HepG2 (cell line): ENCODE measurements around the gene CCDC83. TPM values are rescaled to one million over a fixed set of nuclear protein-coding genes. Genes with fewer than 3 reads are reported as not detected.
A peak's percentile ranks its signal among the peaks of the same experiment; 100 is the strongest.

Experiments
- BCLAF1 ChIP-seq: fragments of 450-650 bp; IDR thresholded peaks from 2 replicates; pipeline ENCODE4 v1.6.1; 2017; ENCODE audit warnings: mild to moderate bottlenecking
- BORCS8-MEF2B ChIP-seq: sonication (generic); formaldehyde crosslinking; IDR thresholded peaks from 2 replicates; pipeline ENCODE4 v1.8.0; 2022; ENCODE audit warnings: mild to moderate bottlenecking, missing genetic modification reagents
- CENPBD1 ChIP-seq: sonication (generic); formaldehyde crosslinking; IDR thresholded peaks from 2 replicates; pipeline ENCODE4 v1.8.0; 2022; ENCODE audit warnings: missing genetic modification reagents, low read depth, mild to moderate bottlenecking, borderline replicate concordance
- FOSL2 ChIP-seq: sonication (generic); formaldehyde crosslinking; IDR thresholded peaks from 2 replicates; pipeline ENCODE4 v1.4.0; 2020; ENCODE audit warnings: missing genetic modification reagents
- HCFC1 ChIP-seq: fragments of 150-350 bp; IDR thresholded peaks from 2 replicates; pipeline ENCODE4 v1.6.1; 2014; ENCODE audit warnings: low read depth, low read length
- IKZF1 ChIP-seq: fragments of 450-650 bp; IDR thresholded peaks from 2 replicates; pipeline ENCODE4 v1.7.1; 2016
- IKZF4 ChIP-seq: sonication (generic); formaldehyde crosslinking; IDR thresholded peaks from 2 replicates; pipeline ENCODE4 v1.5.1; 2020; ENCODE audit warnings: borderline replicate concordance, mild to moderate bottlenecking, low read depth, missing genetic modification reagents; ENCODE audit errors: not compliant biosample characterization
- KDM2A ChIP-seq: sonication (generic); formaldehyde crosslinking; IDR thresholded peaks from 2 replicates; pipeline ENCODE4 v1.4.0; 2020; ENCODE audit warnings: low read depth, missing genetic modification reagents, borderline replicate concordance
- NFE2 ChIP-seq: sonication (generic); formaldehyde crosslinking; IDR thresholded peaks from 2 replicates; pipeline ENCODE4 v1.4.0; 2020; ENCODE audit warnings: missing genetic modification reagents
- POLR2G ChIP-seq: fragments of 200-400 bp; formaldehyde crosslinking; IDR thresholded peaks from 2 replicates; pipeline ENCODE4 v1.6.1; 2018; ENCODE audit warnings: mild to moderate bottlenecking, low read depth, low read length, moderate library complexity
- RXRA ChIP-seq: sonication (generic); formaldehyde crosslinking; IDR thresholded peaks from 2 replicates; pipeline ENCODE4 v1.5.1; 2020; ENCODE audit warnings: missing genetic modification reagents
- SAFB2 ChIP-seq: sonication (generic); formaldehyde crosslinking; IDR thresholded peaks from 2 replicates; pipeline ENCODE4 v1.5.1; 2020; ENCODE audit warnings: missing genetic modification reagents, low read depth, mild to moderate bottlenecking, borderline replicate concordance
- SRSF9 ChIP-seq: fragments of 200-400 bp; formaldehyde crosslinking; IDR thresholded peaks from 2 replicates; pipeline ENCODE4 v1.6.1; 2018; ENCODE audit warnings: borderline replicate concordance, mild to moderate bottlenecking, low read depth, low read length; ENCODE audit not compliant: insufficient read depth, poor library complexity, severe bottlenecking
- TP53 ChIP-seq: sonication (generic); formaldehyde crosslinking; conservative IDR thresholded peaks from 2 replicates; pipeline ENCODE4 v1.4.0; 2020; ENCODE audit warnings: missing genetic modification reagents
- TSC22D2 ChIP-seq: sonication (generic); formaldehyde crosslinking; IDR thresholded peaks from 2 replicates; pipeline ENCODE4 v1.5.1; 2020; ENCODE audit warnings: missing genetic modification reagents, mild to moderate bottlenecking, borderline replicate concordance
- ZFY ChIP-seq: sonication (generic); formaldehyde crosslinking; IDR thresholded peaks from 2 replicates; pipeline ENCODE4 v1.4.0; 2020; ENCODE audit warnings: missing genetic modification reagents
- ZNF296 ChIP-seq: sonication (generic); formaldehyde crosslinking; conservative IDR thresholded peaks from 2 replicates; pipeline ENCODE4 v1.5.0; 2020; ENCODE audit warnings: mild to moderate bottlenecking, missing genetic modification reagents
- ZNF354B ChIP-seq: sonication (generic); formaldehyde crosslinking; IDR thresholded peaks from 2 replicates; pipeline ENCODE4 v1.8.0; 2022; ENCODE audit warnings: mild to moderate bottlenecking, missing genetic modification reagents
- polyA plus RNA-seq, 8 experiments: library from polyadenylated mRNA; depleted of rRNA in 3 of 8; stranded (reverse) in 7 of 8; unstranded in 1 of 8; fragments of >200 nt; fragmentation: Illumina TruSeq in 4 of 8; extraction: Trizol in 4 of 8; gene quantifications; 2 replicates each; pipeline versions ENCODE4 v1.2.1 to v1.2.3, GENCODE V29; 2011 to 2016; ENCODE audit warnings: low read depth in 4 of 8, missing spikeins in 1 of 8, mixed read lengths in 1 of 8; ENCODE audit not compliant: insufficient read depth in 1 of 8
- total RNA-seq, 5 experiments: library from RNA; depleted of rRNA; stranded (reverse); fragments of >200 nt; fragmentation: Illumina TruSeq; extraction: Trizol; gene quantifications; 2 replicates each; pipeline ENCODE4 v1.2.3, GENCODE V29; 2016; ENCODE audit warnings: low read depth in 1 of 5
- TF ChIP-seq, protein P1 (sequence below): sonication (generic); formaldehyde crosslinking; IDR thresholded peaks from 2 replicates; pipeline ENCODE4 v1.4.0; 2020; ENCODE audit warnings: mild to moderate bottlenecking, missing genetic modification reagents, borderline replicate concordance
- TF ChIP-seq, protein P2 (sequence below): IDR thresholded peaks from 2 replicates; pipeline ENCODE4 v1.6.1; 2016; ENCODE audit warnings: low read depth, borderline replicate concordance
- TF ChIP-seq, protein P3 (sequence below): sonication (generic); formaldehyde crosslinking; IDR thresholded peaks from 2 replicates; pipeline ENCODE4 v1.8.0; 2022; ENCODE audit warnings: missing genetic modification reagents, mild to moderate bottlenecking, inconsistent platforms, borderline replicate concordance
- TF ChIP-seq, protein P4 (sequence below): sonication (generic); formaldehyde crosslinking; conservative IDR thresholded peaks from 2 replicates; pipeline ENCODE4 v1.4.0; 2020; ENCODE audit warnings: missing genetic modification reagents

Gene CCDC83
- total and polyA plus RNA-seq, 2 of the 13 experiments (the other 11 are each of a cell fraction or from before 2014, with no cell fraction given): not detected

DNA sequence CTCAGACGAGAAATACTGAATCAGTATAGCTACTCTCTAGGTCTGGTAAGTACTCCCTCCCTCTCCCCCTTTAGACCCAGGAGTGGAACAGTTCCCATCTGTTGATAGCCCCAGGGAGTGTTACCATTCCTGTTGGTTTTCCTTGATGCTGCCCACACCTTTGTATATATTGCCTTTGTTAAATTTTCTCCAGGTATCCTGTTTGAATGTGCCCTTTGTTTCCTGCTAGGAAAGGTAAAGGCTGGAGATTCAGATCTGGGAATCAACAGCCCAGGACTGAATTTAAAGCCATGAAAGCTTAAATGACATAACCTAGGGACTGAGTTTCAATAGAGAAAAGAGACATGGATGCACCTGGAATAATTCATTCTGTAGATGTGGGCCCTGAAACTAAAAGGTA, 68.3 kb downstream of the CCDC83 start (continued):
- TF ChIP-seq, protein P1, sequence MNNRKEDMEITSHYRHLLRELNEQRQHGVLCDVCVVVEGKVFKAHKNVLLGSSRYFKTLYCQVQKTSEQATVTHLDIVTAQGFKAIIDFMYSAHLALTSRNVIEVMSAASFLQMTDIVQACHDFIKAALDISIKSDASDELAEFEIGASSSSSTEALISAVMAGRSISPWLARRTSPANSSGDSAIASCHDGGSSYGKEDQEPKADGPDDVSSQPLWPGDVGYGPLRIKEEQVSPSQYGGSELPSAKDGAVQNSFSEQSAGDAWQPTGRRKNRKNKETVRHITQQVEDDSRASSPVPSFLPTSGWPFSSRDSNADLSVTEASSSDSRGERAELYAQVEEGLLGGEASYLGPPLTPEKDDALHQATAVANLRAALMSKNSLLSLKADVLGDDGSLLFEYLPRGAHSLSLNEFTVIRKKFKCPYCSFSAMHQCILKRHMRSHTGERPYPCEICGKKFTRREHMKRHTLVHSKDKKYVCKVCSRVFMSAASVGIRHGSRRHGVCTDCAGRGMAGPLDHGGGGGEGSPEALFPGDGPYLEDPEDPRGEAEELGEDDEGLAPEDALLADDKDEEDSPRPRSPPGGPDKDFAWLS (CRISPR knock-in tag): no peak
- TF ChIP-seq NFE2 (no peak), IKZF4 (no peak), TSC22D2 (CRISPR knock-in tag) (no peak), CENPBD1 (CRISPR knock-in tag) (no peak), RXRA (CRISPR knock-in tag) (no peak; the same call in 1 of the 2 replicates), ZNF296 (CRISPR knock-in tag) (no peak), SRSF9 (no peak), FOSL2 (CRISPR knock-in tag) (peak; percentile 17; the same call in 1 of the 2 replicates), BORCS8-MEF2B (CRISPR knock-in tag) (no peak), HCFC1 (no peak), IKZF1 (no peak), ZNF354B (CRISPR knock-in tag) (no peak), SAFB2 (CRISPR knock-in tag) (no peak), BCLAF1 (no peak), ZFY (CRISPR knock-in tag) (no peak), TP53 (no peak), KDM2A (CRISPR knock-in tag) (no peak), POLR2G (no peak)
- TF ChIP-seq, protein P2, sequence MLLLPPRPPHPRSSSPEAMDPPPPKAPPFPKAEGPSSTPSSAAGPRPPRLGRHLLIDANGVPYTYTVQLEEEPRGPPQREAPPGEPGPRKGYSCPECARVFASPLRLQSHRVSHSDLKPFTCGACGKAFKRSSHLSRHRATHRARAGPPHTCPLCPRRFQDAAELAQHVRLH (CRISPR knock-in tag): 0 out of 2 replicates have a peak, but pooled peaks have one; percentile 25
- TF ChIP-seq, protein P3, sequence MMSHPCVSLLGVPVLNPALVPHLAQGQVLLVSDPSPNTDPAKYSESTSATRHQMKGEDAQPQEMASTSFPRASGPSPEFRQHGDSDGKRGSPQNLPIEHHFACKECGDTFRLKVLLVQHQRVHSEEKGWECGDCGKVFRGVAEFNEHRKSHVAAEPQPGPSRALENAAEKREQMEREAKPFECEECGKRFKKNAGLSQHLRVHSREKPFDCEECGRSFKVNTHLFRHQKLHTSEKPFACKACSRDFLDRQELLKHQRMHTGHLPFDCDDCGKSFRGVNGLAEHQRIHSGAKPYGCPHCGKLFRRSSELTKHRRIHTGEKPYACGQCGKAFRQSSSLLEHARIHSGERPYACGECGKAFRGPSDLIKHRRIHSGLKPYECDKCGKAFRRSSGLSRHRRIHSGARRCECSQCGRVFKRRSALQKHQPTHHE: peak; percentile 43; the same call in 1 of the 2 replicates
- TF ChIP-seq, protein P4, sequence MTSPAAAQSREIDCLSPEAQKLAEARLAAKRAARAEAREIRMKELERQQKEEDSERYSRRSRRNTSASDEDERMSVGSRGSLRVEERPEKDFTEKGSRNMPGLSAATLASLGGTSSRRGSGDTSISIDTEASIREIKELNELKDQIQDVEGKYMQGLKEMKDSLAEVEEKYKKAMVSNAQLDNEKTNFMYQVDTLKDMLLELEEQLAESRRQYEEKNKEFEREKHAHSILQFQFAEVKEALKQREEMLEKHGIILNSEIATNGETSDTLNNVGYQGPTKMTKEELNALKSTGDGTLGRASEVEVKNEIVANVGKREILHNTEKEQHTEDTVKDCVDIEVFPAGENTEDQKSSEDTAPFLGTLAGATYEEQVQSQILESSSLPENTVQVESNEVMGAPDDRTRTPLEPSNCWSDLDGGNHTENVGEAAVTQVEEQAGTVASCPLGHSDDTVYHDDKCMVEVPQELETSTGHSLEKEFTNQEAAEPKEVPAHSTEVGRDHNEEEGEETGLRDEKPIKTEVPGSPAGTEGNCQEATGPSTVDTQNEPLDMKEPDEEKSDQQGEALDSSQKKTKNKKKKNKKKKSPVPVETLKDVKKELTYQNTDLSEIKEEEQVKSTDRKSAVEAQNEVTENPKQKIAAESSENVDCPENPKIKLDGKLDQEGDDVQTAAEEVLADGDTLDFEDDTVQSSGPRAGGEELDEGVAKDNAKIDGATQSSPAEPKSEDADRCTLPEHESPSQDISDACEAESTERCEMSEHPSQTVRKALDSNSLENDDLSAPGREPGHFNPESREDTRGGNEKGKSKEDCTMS (CRISPR knock-in tag): no peak
